GM23338 (cell line): ENCODE measurements around the gene MIGA1. TPM values are rescaled to one million over a fixed set of nuclear protein-coding genes. Genes with fewer than 3 reads are reported as not detected.

Experiments used
- ATAC-seq: fragments of 200-7000 bp; cut with Tn5 transposase; 3 replicates; pipeline ENCODE4 v1.9.1; 2020
- DNase-seq: peaks from one replicate; pipeline ENCODE4 v3.0.0-alpha.2; 2015; ENCODE audit warnings: low spot score
- H2AFZ ChIP-seq: fragments of 200-600 bp; sonication (generic); 2 replicates; pipeline ENCODE4 v1.8.0; 2016; ENCODE audit warnings: antibody characterized with exemption, mild to moderate bottlenecking, moderate library complexity
- H3F3A ChIP-seq: fragments of 200-600 bp; sonication (generic); replicated peaks from 2 replicates; pipeline ENCODE4 v1.8.0; 2017; ENCODE audit warnings: antibody characterized with exemption, mixed run types, low read depth
- H3K27ac ChIP-seq: fragments of 200-600 bp; sonication (generic); 2 replicates; pipeline ENCODE4 v1.6.1; 2016; ENCODE audit warnings: low read depth
- H3K27me3 ChIP-seq: fragments of 200-600 bp; sonication (generic); 2 replicates; pipeline ENCODE4 v1.8.0; 2016; ENCODE audit warnings: mild to moderate bottlenecking, mixed run types, moderate library complexity; ENCODE audit not compliant: insufficient read depth
- H3K36me3 ChIP-seq: fragments of 200-600 bp; sonication (generic); 2 replicates; pipeline ENCODE4 v1.8.0; 2016; ENCODE audit warnings: mild to moderate bottlenecking; ENCODE audit not compliant: insufficient read depth
- H3K4me1 ChIP-seq: fragments of 200-600 bp; sonication (generic); 2 replicates; pipeline ENCODE4 v1.8.0; 2016; ENCODE audit warnings: mild to moderate bottlenecking, moderate library complexity; ENCODE audit not compliant: insufficient read depth
- H3K4me2 ChIP-seq: fragments of 200-600 bp; sonication (generic); 2 replicates; pipeline ENCODE4 v1.7.1; 2017; ENCODE audit warnings: mixed run types
- H3K4me3 ChIP-seq: fragments of 200-600 bp; sonication (generic); 2 replicates; pipeline ENCODE4 v1.6.1; 2016; ENCODE audit warnings: mixed run types
- H3K79me2 ChIP-seq: fragments of 200-600 bp; sonication (generic); replicated peaks from 2 replicates; pipeline ENCODE4 v1.8.0; 2017; ENCODE audit warnings: mild to moderate bottlenecking; ENCODE audit not compliant: insufficient read depth
- H3K9me2 ChIP-seq: fragments of 200-600 bp; sonication (generic); 2 replicates; pipeline ENCODE4 v1.8.0; 2017; ENCODE audit not compliant: insufficient read depth
- H4K20me1 ChIP-seq: fragments of 200-600 bp; sonication (generic); replicated peaks from 2 replicates; pipeline ENCODE4 v1.8.0; 2017; ENCODE audit warnings: mild to moderate bottlenecking; ENCODE audit not compliant: insufficient read depth
- H3K27ac Mint-ChIP-seq: 2 replicates; pipeline ENCODE4 v1.8.0; 2020; ENCODE audit warnings: inconsistent platforms, mild to moderate bottlenecking, moderate library complexity, mixed read lengths
- H3K27me3 Mint-ChIP-seq: 3 replicates; pipeline ENCODE4 v1.8.0; 2022; ENCODE audit warnings: low read depth, mild to moderate bottlenecking, moderate library complexity, mixed read lengths, inconsistent platforms; ENCODE audit not compliant: insufficient read depth, poor library complexity
- H3K36me3 Mint-ChIP-seq: 3 replicates; pipeline ENCODE4 v1.8.0; 2021; ENCODE audit warnings: low read depth, mild to moderate bottlenecking, inconsistent platforms, moderate library complexity, mixed read lengths
- H3K4me1 Mint-ChIP-seq: 3 replicates; pipeline ENCODE4 v1.8.0; 2020; ENCODE audit warnings: mild to moderate bottlenecking, inconsistent platforms, mixed read lengths
- H3K4me3 Mint-ChIP-seq: 3 replicates; pipeline ENCODE4 v1.8.0; 2021; ENCODE audit warnings: moderate library complexity, mild to moderate bottlenecking, inconsistent platforms, mixed read lengths
- H3K9me3 Mint-ChIP-seq: 3 replicates; pipeline ENCODE4 v1.8.0; 2020; ENCODE audit warnings: moderate library complexity, mild to moderate bottlenecking, inconsistent platforms, mixed read lengths
- CTCF ChIP-seq, 2 experiments: fragments of 200-600 bp in 1 of 2; sonication (generic) in 1 of 2; conservative IDR thresholded peaks; 2 replicates each; pipeline versions ENCODE4 v1.5.1 to v1.6.1; 2016 to 2017; ENCODE audit warnings: antibody characterized with exemption in 2 of 2, low read depth in 2 of 2, mild to moderate bottlenecking in 2 of 2, moderate library complexity in 1 of 2
- ZNF331 ChIP-seq: fragments of 250-450 bp; sonication (Bioruptor Pico); IDR thresholded peaks from 2 replicates; pipeline ENCODE4 v1.5.0; 2020; ENCODE audit warnings: low read depth, mild to moderate bottlenecking, moderate library complexity
- ZNF462 ChIP-seq: fragments of 250-450 bp; sonication (Bioruptor Pico); IDR thresholded peaks from 2 replicates; pipeline ENCODE4 v1.5.0; 2020; ENCODE audit warnings: mild to moderate bottlenecking, moderate library complexity
- polyA plus RNA-seq: library from polyadenylated mRNA; unstranded; fragments of >200 nt; fragmentation: Nextera tagmentation; extraction: Ambion mirVana; gene quantifications from 2 replicates; pipeline ENCODE4 v1.2.1, GENCODE V29; 2016
- total RNA-seq: library from RNA; depleted of rRNA; stranded (reverse); fragments of >200 nt; shearing (Covaris generic); gene quantifications from 2 replicates; pipeline ENCODE4 v1.2.3, GENCODE V29; 2014

The MIGA1 gene
- total and polyA plus RNA-seq, 2 experiments from 2014 or later, result 3.4 to 7.5 TPM

- TF ChIP-seq ZNF462 (CRISPR knock-in tag), result no peak
- no peak for TF ChIP-seq ZNF331 (CRISPR knock-in tag)
Measured at GRCh38 chr1:77762072-77762476, 17.4 kb upstream of the MIGA1 start (continued).

- H3K4me1 Mint-ChIP-seq, result no peaks in the 10 kb centered on the region
Measured at GRCh38 chr1:77768006-77768405, 11.4 kb upstream of the MIGA1 start.

More at GRCh38 chr1:77768006-77768405, 11.4 kb upstream of the MIGA1 start:
- Histone ChIP-seq H3K4me1 (no peaks in the 10 kb centered on the region), H3K4me3 (no peak overlapping the region), H4K20me1 (no peaks in the 10 kb centered on the region), H3K9me2 (no peaks in the 10 kb centered on the region), H3F3A (no peaks in the 10 kb centered on the region), H3K79me2 (no peaks in the 10 kb centered on the region), H3K27me3 (no peaks in the 10 kb centered on the region), H3K4me2 (no peak overlapping the region), H3K36me3 (no peaks in the 10 kb centered on the region), H3K27ac (no peak overlapping the region), H2AFZ (no peak overlapping the region)
- no peak overlapping the region for H3K4me3 Mint-ChIP-seq
- H3K9me3 Mint-ChIP-seq, result no peaks in the 10 kb centered on the region
- H3K36me3 Mint-ChIP-seq, result no peaks in the 10 kb centered on the region
- no peak for TF ChIP-seq CTCF (conservative IDR thresholded peaks at IDR 0.05; ENCODE audit: low read depth in 2 of 2)
- DNase-seq (no peak), ATAC-seq (no peak)
- H3K27ac Mint-ChIP-seq, result no peak overlapping the region
- no peaks in the 10 kb centered on the region for H3K27me3 Mint-ChIP-seq
